A204.1 (cell line): ENCODE results near the gene EEF1E1.
"Not testable (repeated sequence)": the region's sequence is repeated elsewhere in the genome, so short reads cannot be mapped to it uniquely, and the experiment has no call there.

Experiments used
- FAIRE-seq: peaks from 2 replicates; lab custom pipeline; 2012; peaks lifted over from hg19 to GRCh38; lab: Jason Lieb, UNC

EEF1E1 gene

DNA sequence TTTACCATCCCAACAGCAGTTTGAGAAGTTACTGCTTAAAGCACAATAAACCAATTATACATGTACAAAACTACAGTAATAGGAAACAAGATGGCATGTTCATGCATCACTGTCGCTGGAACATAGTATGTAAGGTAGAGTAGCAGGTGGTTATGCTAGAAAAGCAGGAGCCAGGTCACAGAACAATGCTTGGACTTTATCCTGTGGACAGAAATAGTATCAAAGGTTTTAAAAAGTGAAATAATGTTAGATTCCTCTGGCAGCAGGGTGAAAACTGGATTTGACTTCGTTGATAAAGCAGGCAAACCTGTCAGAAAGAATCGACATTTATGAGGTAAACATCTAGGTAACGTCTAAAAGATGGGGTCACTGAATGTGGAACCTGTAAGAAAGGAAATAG, 40.6 kb downstream of the EEF1E1 start:
- FAIRE-seq = no peak

DNA sequence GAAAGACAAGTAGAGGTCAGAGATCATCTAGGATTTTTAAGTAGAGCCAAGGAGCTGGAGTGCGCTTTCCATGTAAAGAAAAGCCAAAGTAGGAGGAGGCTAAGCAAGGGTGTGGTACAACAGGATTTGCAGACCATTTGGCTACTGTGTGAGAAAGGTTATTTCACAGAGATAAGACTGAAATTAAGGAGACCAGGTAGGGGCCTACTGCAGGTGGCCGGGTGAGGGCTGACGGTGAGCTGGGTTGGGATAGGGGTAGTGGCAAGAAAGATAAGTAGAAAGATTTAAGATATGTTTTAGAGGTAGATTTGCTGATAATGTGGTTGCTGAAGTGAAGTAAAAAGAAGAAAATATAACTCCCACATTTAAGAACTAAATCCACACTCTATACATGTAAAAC, 42.0 kb downstream of the EEF1E1 start:
- no peak for FAIRE-seq

DNA sequence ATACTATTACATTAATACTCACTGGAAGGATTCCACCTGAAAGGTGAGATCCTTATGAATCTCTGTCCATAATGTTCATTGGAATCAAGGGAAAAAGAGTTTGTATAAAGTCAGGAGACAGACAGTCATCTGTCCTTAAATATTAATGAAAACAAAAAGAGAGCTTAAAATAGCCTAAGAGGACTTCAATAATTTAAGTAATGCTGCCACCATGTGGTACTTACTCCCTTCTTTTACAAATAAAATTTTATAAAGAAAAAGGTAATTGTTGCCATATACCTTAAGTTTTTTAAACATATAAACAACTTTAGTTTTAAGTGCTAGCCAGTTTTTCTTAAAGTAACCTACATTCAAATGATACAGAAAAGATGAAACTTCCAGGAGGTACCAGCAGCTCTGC, 43.2 kb downstream of the EEF1E1 start:
- FAIRE-seq = peak; percentile 89

DNA sequence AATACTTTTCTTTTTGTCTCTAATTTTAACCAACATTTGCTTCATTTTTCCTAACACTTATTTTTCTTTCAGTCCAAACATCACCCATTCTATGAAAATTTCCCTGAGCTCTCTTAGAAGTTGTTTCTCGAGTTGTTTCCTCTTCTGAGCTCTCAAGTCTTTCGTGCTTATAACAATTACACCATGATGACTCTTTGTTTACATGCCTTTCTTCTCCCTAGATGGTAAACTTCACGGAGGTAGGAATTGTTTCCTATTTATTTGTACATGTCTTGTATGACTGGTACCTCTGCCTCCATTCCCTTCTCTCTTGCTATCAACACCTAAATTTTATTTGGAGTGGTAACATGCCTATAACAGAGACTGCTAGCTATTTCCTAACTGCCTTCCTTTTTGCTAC, 44.6 kb downstream of the EEF1E1 start:
- FAIRE-seq = no peak

DNA sequence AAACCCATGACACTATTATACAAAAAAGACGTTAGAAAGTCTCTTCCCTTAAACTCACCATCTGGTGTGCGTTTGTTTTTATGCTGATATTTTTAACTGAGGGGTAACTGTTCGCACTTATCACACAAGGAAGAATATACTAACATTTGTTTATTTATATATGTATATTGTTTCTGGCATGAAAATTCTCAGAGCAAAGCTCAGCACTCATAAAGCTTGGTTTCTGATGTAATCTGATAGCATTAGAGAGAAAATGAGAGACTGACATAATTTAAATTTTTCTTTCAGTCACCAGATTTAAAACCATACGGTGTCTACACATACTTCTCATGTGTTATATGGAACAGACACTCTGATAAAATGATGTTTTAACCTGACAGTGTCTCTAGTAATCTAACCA, 45.1 kb downstream of the EEF1E1 start:
- no peak for FAIRE-seq

DNA sequence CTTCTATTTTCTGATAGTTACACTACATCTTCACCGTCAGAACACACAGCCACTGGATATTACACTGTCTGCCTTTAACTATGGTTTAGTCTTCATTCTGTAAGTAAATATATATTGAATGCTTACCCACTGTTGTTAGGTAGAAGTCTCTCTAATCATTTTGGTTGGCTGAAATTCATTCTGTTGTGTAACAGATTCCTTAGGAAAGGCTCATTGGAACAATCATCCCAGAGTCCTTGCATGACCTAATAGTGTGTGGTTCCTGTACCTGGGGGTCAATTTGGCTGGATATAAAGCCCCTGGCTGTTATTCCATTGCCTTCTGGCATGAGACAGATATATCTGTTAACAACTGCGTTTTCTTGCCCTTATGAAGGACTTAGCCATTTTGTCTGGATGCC, 48.1 kb downstream of the EEF1E1 start:
- no peak for FAIRE-seq

DNA sequence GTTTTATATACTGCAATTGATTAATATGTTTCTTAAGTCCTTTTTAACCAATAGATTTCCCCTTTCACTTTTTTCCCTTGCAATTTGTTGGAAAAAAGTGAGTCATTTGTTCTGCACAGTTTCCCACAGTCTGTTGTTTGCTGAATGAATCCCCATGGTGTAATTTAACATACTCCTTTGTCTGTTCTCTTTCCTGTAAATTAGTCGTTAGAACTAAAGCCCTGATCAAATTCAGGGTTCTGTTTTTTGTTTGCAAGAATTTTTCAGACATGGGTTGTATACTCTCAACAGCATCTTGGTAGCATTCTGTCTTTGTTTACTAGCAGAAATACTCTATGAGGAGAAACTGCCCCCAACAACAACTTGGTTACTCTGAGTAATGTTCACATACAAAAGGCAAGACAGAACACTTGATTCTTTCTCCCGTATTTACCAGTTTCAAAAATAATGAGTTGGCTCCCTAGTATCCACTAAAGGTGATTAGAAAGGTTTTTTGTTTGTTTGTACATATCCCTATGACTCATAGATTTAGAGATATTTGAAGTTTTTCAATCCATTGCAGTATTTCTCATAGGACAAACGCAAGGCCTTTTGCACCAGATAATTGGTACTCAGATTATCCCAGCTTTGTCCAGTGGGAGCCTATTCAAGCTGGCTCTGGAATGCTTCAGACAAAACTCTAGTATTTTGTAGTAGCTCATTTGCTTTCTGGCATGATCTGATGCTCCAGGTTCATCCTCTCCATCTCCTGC, 54.6 kb downstream of the EEF1E1 start:
- FAIRE-seq = no peak

DNA sequence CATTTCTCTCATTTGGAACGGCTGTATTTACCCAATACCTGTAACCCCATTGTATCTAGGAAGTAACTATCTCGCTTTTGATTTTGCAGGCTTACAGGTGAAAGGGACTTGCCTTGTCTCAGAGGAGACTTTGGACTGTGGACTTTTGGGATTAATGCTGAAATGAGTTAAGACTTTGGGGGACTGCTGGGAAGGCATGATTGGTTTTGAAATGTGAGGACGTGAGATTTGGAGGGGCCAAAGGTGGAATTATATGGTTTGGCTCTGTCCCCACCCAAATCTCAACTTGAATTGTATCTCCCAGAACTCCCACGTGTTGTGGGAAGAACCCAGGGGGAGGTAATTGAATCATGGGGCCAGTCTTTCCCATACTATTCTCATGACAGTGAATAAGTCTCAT, 56.6 kb downstream of the EEF1E1 start:
- not testable (repeated sequence) for FAIRE-seq

DNA sequence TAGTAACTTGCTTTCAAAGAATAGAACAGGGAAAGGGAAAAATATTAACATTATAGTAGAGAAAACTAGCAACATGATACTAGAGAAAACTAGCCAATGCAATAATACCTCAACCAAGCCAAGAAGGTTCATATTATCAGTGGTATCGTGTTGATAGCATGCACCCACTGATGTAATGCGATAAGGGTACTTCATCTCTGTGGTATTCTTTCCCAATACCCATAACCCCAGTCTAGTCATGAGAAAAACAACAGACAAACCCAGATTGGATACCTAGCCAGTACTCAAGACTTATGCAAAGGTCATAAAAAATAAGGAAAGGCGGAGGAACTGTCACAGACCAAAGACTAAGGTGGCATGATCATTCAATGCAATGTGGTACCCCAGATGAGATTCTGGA, 59.1 kb downstream of the EEF1E1 start:
- no peak for FAIRE-seq

DNA sequence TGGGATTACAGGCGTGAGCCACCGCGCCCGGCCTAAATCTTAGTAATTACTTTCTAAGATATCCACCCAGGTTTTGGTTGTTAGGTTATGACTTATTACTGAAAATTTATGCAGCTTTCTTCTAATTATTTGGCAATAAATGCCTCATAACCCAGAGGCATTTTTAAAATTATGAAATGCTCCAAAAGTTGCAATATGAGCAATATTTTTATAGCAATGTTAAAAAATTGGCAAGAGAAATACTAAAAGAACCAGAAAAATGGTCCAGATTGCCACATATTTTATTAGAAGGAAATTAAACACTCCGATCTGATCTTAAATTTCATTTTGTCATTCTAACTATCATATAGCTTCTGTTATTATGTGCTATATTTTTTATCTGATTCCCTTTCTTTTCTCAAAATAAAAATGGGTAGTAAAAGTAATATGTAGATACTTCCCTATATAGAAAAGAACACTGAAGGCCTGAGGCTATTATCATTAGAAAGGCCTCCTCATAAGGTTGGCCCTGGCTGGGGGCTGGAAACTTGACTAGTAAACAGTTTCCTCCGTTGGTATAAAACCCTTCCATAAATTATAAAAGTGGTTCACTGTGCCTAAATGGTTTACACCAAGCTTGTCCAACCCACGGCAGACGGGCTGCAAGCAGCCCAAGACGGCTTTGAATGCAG, 60.3 kb downstream of the EEF1E1 start:
- no peak for FAIRE-seq

DNA sequence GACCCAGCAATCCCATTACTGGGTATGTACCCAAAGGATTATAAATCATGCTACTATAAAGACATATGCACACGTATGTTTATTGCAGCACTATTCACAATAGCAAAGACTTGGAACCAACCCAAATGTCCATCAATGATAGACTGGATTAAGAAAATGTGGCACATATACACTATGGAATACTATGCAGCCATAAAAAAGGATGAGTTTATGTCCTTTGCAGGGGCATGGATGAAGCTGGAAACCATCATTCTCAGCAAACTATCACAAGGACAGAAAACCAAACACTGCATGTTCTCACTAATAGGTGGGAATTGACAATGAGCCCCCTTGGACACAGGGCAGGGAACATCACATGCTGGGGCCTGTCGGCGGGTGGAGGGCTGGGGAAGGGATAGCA, 68.2 kb downstream of the EEF1E1 start:
- FAIRE-seq = not testable (repeated sequence)

DNA sequence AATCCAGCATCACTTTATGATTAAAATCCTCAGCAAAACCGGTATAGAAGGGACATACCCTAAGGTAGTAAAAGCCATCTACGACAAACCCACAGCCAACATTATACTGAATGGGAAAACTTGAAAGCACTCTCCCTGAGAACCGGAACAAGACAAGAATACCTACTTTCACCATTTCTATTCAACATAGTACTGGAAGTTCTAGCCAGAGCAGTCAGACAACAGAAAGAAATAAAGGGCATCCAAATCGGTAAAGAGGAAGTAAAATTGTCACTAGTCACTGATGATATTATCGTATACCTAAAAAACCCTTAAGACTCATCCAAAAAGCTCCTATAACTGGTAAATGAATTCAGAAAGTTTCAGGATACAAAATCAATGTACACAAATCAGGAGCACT, 71.4 kb downstream of the EEF1E1 start:
- FAIRE-seq = no peak
